Measurements from ENCODE around the gene FBLN2. TPM values are rescaled to one million over a fixed set of nuclear protein-coding genes. Genes with fewer than 3 reads are reported as not detected.

FBLN2 gene
- total and polyA plus RNA-seq, 2 of the 13 experiments (the other 11 are each of a cell fraction or from before 2014, with no cell fraction given): not detected

- in situ Hi-C loops (cut with HindIII; ENCODE audit: extremely low pct_ligation_motif_present, low pct_unique_long_range_greater_than_20kb): no loop called here
- Histone ChIP-seq H3K9ac (ENCODE audit: insufficient read depth, low read depth, low read length) (no peak overlapping the region), H3K36me3 (replicated peaks in 1 of 2; ENCODE audit: control insufficient read depth in 1 of 2, insufficient read depth in 2 of 2, low read length in 2 of 2) (no peaks in the 10 kb centered on the region), H3K4me2 (ENCODE audit: low read depth, low read length) (no peak overlapping the region), H3K4me3 (replicated peaks in 1 of 3; ENCODE audit: insufficient read depth in 1 of 3, low read depth in 2 of 3, low read length in 3 of 3) (no peak overlapping the region), H3K4me1 (ENCODE audit: insufficient read depth, low read length) (no peaks in the 10 kb centered on the region), H3K27me3 (ENCODE audit: control insufficient read depth in 1 of 2, insufficient read depth in 2 of 2, low read length in 2 of 2) (peaks cover 2 to 15% of the 10 kb centered on the region in 2 experiments; a peak in 3 of 5 replicates), H3K27ac (ENCODE audit: extremely low read length, insufficient read depth, low read length) (no peak overlapping the region), H4K20me1 (ENCODE audit: insufficient read depth, low read length) (no peaks in the 10 kb centered on the region), H3K79me2 (ENCODE audit: insufficient read depth, low read length) (no peaks in the 10 kb centered on the region), H3K9me3 (ENCODE audit: low read length) (no peaks in the 10 kb centered on the region), H2AFZ (ENCODE audit: low read length) (no peak overlapping the region)
- no peak for ATAC-seq
- FAIRE-seq: no peak
- BruUV-seq (replicated peaks): no TSS peak
- no peak for DNase-seq (ENCODE audit: low spot score)
- intact Hi-C loops (cut with micrococcal nuclease; ENCODE audit: unreplicated experiment): no loop called here
- CTCF ChIA-PET (ENCODE audit: low intra/inter-chr PET ratio, low total read pairs): no interaction called here
- WGBS (ENCODE audit: low lambda C conversion rate): 63% methylated on average over 3 of the region's 3 CpGs
- POLR2A ChIA-PET: no interaction called here
- TF ChIP-seq THAP11 (CRISPR knock-in tag; IDR thresholded peaks at IDR 0.05) (no peak), ZNF660 (CRISPR knock-in tag; IDR thresholded peaks at IDR 0.05; ENCODE audit: borderline replicate concordance, low read depth) (no peak), ZFP1 (CRISPR knock-in tag; IDR thresholded peaks at IDR 0.05) (no peak), ZNF383 (CRISPR knock-in tag; IDR thresholded peaks at IDR 0.05; ENCODE audit: borderline replicate concordance) (no peak), SMAD3 (CRISPR knock-in tag; IDR thresholded peaks at IDR 0.05) (no peak), MYC (CRISPR knock-in tag; IDR thresholded peaks at IDR 0.05; ENCODE audit: borderline replicate concordance) (no peak), TAF1 (CRISPR knock-in tag; IDR thresholded peaks at IDR 0.05) (no peak), UBTF (CRISPR knock-in tag; IDR thresholded peaks at IDR 0.05) (no peak), HDAC6 (IDR thresholded peaks at IDR 0.05; ENCODE audit: low read depth, low read length) (no peak), BCL6 (CRISPR knock-in tag; IDR thresholded peaks at IDR 0.05) (no peak), ZNF20 (CRISPR knock-in tag; IDR thresholded peaks at IDR 0.05) (no peak), E2F1 (CRISPR knock-in tag; IDR thresholded peaks at IDR 0.05) (no peak)
Measured at GRCh38 chr3:13587442-13587841, 38.5 kb downstream of the FBLN2 start.

All from HepG2 (cell line).